SK-N-SH (cell line): ENCODE measurements around the gene TMEM131. TPM values are rescaled to one million over a fixed set of nuclear protein-coding genes. Genes with fewer than 3 reads are reported as not detected.
"Not testable (repeated sequence)": the region's sequence is repeated elsewhere in the genome, so short reads cannot be mapped to it uniquely, and the experiment has no call there.

ENCODE experiments used
- CTCF ChIA-PET: fragments of 300-600, 350-600 bp; formaldehyde crosslinking; extraction: SDS; loops from one replicate; lab custom pipeline; 2021; lab: Yijun Ruan, JAX
- POLR2A ChIA-PET: fragments of 350-600 bp; sonication (Branson Sonifier 250); formaldehyde crosslinking; extraction: SDS; loops from one replicate; lab custom pipeline; 2020; ENCODE audit warnings: antibody characterized with exemption, inconsistent platforms; lab: Yijun Ruan, JAX
- DNase-seq: peaks from one replicate; pipeline ENCODE4 v3.0.0; 2012
- H2AFZ ChIP-seq: fragments of 200-600 bp; sonication (generic); 2 replicates; pipeline ENCODE4 v1.8.1; 2016; ENCODE audit warnings: antibody characterized with exemption, mild to moderate bottlenecking, low read depth
- H3F3A ChIP-seq: fragments of 200-600 bp; sonication (generic); replicated peaks from 2 replicates; pipeline ENCODE3; 2016; ENCODE audit warnings: antibody characterized with exemption, mild to moderate bottlenecking; ENCODE audit not compliant: insufficient read depth
- H3K27ac ChIP-seq, 2 experiments: fragments of 200-500 bp in 1 of 2; fragments of 200-600 bp in 1 of 2; sonication (Bioruptor generic) in 1 of 2; sonication (generic), shearing (Covaris generic) in 1 of 2; 2 replicates each; pipeline versions ENCODE4 v1.5.1 to v1.6.1; 2014 to 2016; ENCODE audit warnings: low read depth in 2 of 2, inconsistent platforms in 1 of 2, low read length in 1 of 2, mild to moderate bottlenecking in 1 of 2, mixed read lengths in 1 of 2
- H3K27me3 ChIP-seq: fragments of 200-600 bp; sonication (generic), shearing (Covaris generic); 2 replicates; pipeline ENCODE4 v1.6.1; 2016; ENCODE audit warnings: mixed run types; ENCODE audit not compliant: insufficient read depth
- H3K36me3 ChIP-seq, 2 experiments: fragments of 200-500 bp in 1 of 2; fragments of 200-600 bp in 1 of 2; sonication (Bioruptor generic) in 1 of 2; sonication (generic) in 1 of 2; replicated peaks in 1 of 2; 2 replicates each; pipeline versions ENCODE3 to v1.5.1; 2014 to 2016; ENCODE audit warnings: low read length in 1 of 2, mild to moderate bottlenecking in 1 of 2; ENCODE audit not compliant: insufficient read depth in 2 of 2, control insufficient read depth in 1 of 2
- H3K4me1 ChIP-seq, 2 experiments: fragments of 200-500 bp in 1 of 2; fragments of 200-600 bp in 1 of 2; sonication (Bioruptor generic) in 1 of 2; sonication (generic), shearing (Covaris generic) in 1 of 2; 2 replicates each; pipeline versions ENCODE4 v1.5.1 to v1.6.1; 2014 to 2016; ENCODE audit warnings: low read depth in 1 of 2, low read length in 1 of 2, mixed run types in 1 of 2; ENCODE audit not compliant: insufficient read depth in 2 of 2, control insufficient read depth in 1 of 2
- H3K4me2 ChIP-seq: fragments of 200-600 bp; sonication (generic), shearing (Covaris generic); 2 replicates; pipeline ENCODE4 v1.6.1; 2017; ENCODE audit warnings: mixed run types
- H3K4me3 ChIP-seq, 2 experiments: fragments of 200-500 bp in 1 of 2; fragments of 200-600 bp in 1 of 2; sonication (Bioruptor generic) in 1 of 2; sonication (generic), shearing (Covaris generic) in 1 of 2; 2 replicates each; pipeline versions ENCODE4 v1.5.1 to v1.8.1; 2014 to 2016; ENCODE audit warnings: low read depth in 2 of 2, inconsistent platforms in 1 of 2, low read length in 1 of 2, mild to moderate bottlenecking in 1 of 2, mixed read lengths in 1 of 2, moderate library complexity in 1 of 2
- H3K79me2 ChIP-seq: fragments of 200-600 bp; sonication (generic); 2 replicates; pipeline ENCODE4 v1.8.1; 2017; ENCODE audit warnings: mild to moderate bottlenecking; ENCODE audit not compliant: insufficient read depth
- H3K9ac ChIP-seq: fragments of 200-600 bp; sonication (generic); 2 replicates; pipeline ENCODE4 v1.6.1; 2017; ENCODE audit warnings: mixed run types
- H3K9me2 ChIP-seq: fragments of 200-600 bp; sonication (generic); 2 replicates; pipeline ENCODE4 v1.6.1; 2017; ENCODE audit warnings: mixed run types
- H3K9me3 ChIP-seq: fragments of 200-600 bp; sonication (generic); 2 replicates; pipeline ENCODE4 v1.6.1; 2017; ENCODE audit warnings: mixed run types, mild to moderate bottlenecking, moderate library complexity
- H4K20me1 ChIP-seq: fragments of 200-600 bp; sonication (generic); 2 replicates; pipeline ENCODE4 v1.6.1; 2017; ENCODE audit warnings: mild to moderate bottlenecking, mixed run types; ENCODE audit not compliant: insufficient read depth
- CHD2 ChIP-seq: fragments of 150-350 bp; IDR thresholded peaks from 2 replicates; pipeline ENCODE4 v1.6.1; 2018; ENCODE audit warnings: low read length; ENCODE audit not compliant: partially characterized antibody
- CTCF ChIP-seq: fragments of 200-600 bp; sonication (generic); IDR thresholded peaks from 2 replicates; pipeline ENCODE4 v1.6.1; 2017; ENCODE audit warnings: antibody characterized with exemption, mild to moderate bottlenecking, moderate library complexity
- EP300 ChIP-seq, 2 experiments: IDR thresholded peaks; 2 replicates each; pipeline versions ENCODE4 v1.4.0 to v1.6.1; 2012; ENCODE audit warnings: borderline replicate concordance in 1 of 2, low read depth in 1 of 2, low read length in 1 of 2
- FOSL2 ChIP-seq: IDR thresholded peaks from 2 replicates; pipeline ENCODE4 v1.4.0; 2012; ENCODE audit warnings: low read depth, mild to moderate bottlenecking, moderate library complexity, borderline replicate concordance
- FOXM1 ChIP-seq: IDR thresholded peaks from 2 replicates; pipeline ENCODE4 v1.4.0; 2012; ENCODE audit warnings: low read depth, mild to moderate bottlenecking
- GABPA ChIP-seq: IDR thresholded peaks from 2 replicates; pipeline ENCODE4 v1.4.0; 2012; ENCODE audit warnings: low read depth, mild to moderate bottlenecking
- GATA2 ChIP-seq: sonication (generic); formaldehyde crosslinking; IDR thresholded peaks from 2 replicates; pipeline ENCODE4 v1.5.0; 2020; ENCODE audit warnings: mild to moderate bottlenecking, missing genetic modification reagents
- IRF3 ChIP-seq: fragments of 150-350 bp; IDR thresholded peaks from 2 replicates; pipeline ENCODE4 v1.6.1; 2016; ENCODE audit warnings: mild to moderate bottlenecking, low read depth, low read length
- MEF2A ChIP-seq: IDR thresholded peaks from 2 replicates; pipeline ENCODE4 v1.4.0; 2012; ENCODE audit warnings: low read depth, borderline replicate concordance
- MXI1 ChIP-seq: IDR thresholded peaks from 2 replicates; pipeline ENCODE4 v1.6.1; 2012; ENCODE audit warnings: mild to moderate bottlenecking, low read depth, low read length, improper control_type of control experiment
- NFIC ChIP-seq: IDR thresholded peaks from 2 replicates; pipeline ENCODE4 v1.4.0; 2012; ENCODE audit warnings: borderline replicate concordance
- NRF1 ChIP-seq: IDR thresholded peaks from 2 replicates; pipeline ENCODE4 v1.6.1; 2012; ENCODE audit warnings: low read depth, mild to moderate bottlenecking, low read length
- PBX3 ChIP-seq: IDR thresholded peaks from 2 replicates; pipeline ENCODE4; 2012
- POLR2AphosphoS5 ChIP-seq: IDR thresholded peaks from 2 replicates; pipeline ENCODE4 v1.6.1; 2012; ENCODE audit warnings: low read depth, low read length
- RFX5 ChIP-seq: IDR thresholded peaks from 2 replicates; pipeline ENCODE4 v1.6.1; 2012; ENCODE audit warnings: mild to moderate bottlenecking, improper control_type of control experiment, low read length
- RXRA ChIP-seq: IDR thresholded peaks from 2 replicates; pipeline ENCODE4 v1.4.0; 2012; ENCODE audit warnings: low read depth, mild to moderate bottlenecking, borderline replicate concordance
- SIN3A ChIP-seq: IDR thresholded peaks from 2 replicates; pipeline ENCODE4 v1.6.1; 2012; ENCODE audit warnings: low read depth, mild to moderate bottlenecking, low read length, moderate library complexity, borderline replicate concordance
- TAF1 ChIP-seq: IDR thresholded peaks from 2 replicates; pipeline ENCODE4 v1.6.1; 2012; ENCODE audit warnings: low read depth, mild to moderate bottlenecking, low read length, moderate library complexity, borderline replicate concordance
- USF1 ChIP-seq: IDR thresholded peaks from 2 replicates; pipeline ENCODE4 v1.4.0; 2012; ENCODE audit warnings: low read depth, borderline replicate concordance
- ZBTB33 ChIP-seq: IDR thresholded peaks from 2 replicates; pipeline ENCODE4 v1.4.0; 2012; ENCODE audit warnings: low read depth, borderline replicate concordance
- WGBS: methylation state at CpG from one replicate; pipeline ENCODE4 v1.1.6; 2017; ENCODE audit warnings: low lambda C conversion rate; 5-methylcytosine and 5-hydroxymethylcytosine counted together
- polyA plus RNA-seq, 3 experiments: library from polyadenylated mRNA; depleted of rRNA; stranded (reverse); fragments of >200 nt; gene quantifications; 2 replicates each; pipeline ENCODE4 v1.2.3, GENCODE V29; 2012

TMEM131 gene
- polyA plus RNA-seq, 1 of the 3 experiments (the other 2 are of a cell fraction) = 9.1 TPM

- POLR2A ChIA-PET, H3K4me2 ChIP-seq, H3F3A ChIP-seq, CTCF ChIA-PET, H3K9me3 ChIP-seq, H4K20me1 ChIP-seq, H3K4me3 ChIP-seq, H3K9ac ChIP-seq, H2AFZ ChIP-seq, H3K36me3 ChIP-seq, H3K4me1 ChIP-seq, DNase-seq, H3K27me3 ChIP-seq, H3K27ac ChIP-seq, H3K9me2 ChIP-seq: not testable (repeated sequence)
- H3K79me2 ChIP-seq = peaks cover 10% of the 10 kb centered on the region
- 97% methylated on average over 12 of the region's 12 CpGs for WGBS
Measured at GRCh38 chr2:97846716-97847115, 149.0 kb downstream of the TMEM131 start.

- 89% methylated on average over 6 of the region's 6 CpGs for WGBS
- Histone ChIP-seq H4K20me1 (no peaks in the 10 kb centered on the region), H3K9ac (no peak overlapping the region), H3K4me1 (no peaks in the 10 kb centered on the region; a peak in 1 of 4 replicates), H3K4me3 (no peak overlapping the region), H3K9me3 (no peaks in the 10 kb centered on the region), H3K4me2 (no peak overlapping the region), H3K27ac (no peak overlapping the region), H3K36me3 (peaks cover 2 to 7% of the 10 kb centered on the region in 2 experiments), H3F3A (no peaks in the 10 kb centered on the region), H3K27me3 (no peaks in the 10 kb centered on the region), H3K9me2 (no peaks in the 10 kb centered on the region), H2AFZ (no peak overlapping the region), H3K79me2 (peaks cover 10% of the 10 kb centered on the region)
- TF ChIP-seq EP300 (IDR thresholded peaks at IDR 0.05; ENCODE audit: borderline replicate concordance in 1 of 2, low read depth in 1 of 2, low read length in 1 of 2) (no peak), GATA2 (no peak), SIN3A (no peak), GABPA (no peak), CHD2 (no peak), PBX3 (no peak), RXRA (no peak), FOXM1 (no peak), POLR2AphosphoS5 (no peak), FOSL2 (no peak), CTCF (no peak), ZBTB33 (no peak), RFX5 (no peak), MEF2A (no peak), IRF3 (no peak), NFIC (no peak), TAF1 (no peak), MXI1 (no peak), USF1 (no peak), NRF1 (no peak)
- ChIA-PET CTCF (no interaction called here), POLR2A (no interaction called here)
- DNase-seq = no peak
Measured at GRCh38 chr2:97845818-97846217, 149.9 kb downstream of the TMEM131 start.
